ENCODE data around the gene CORO2A. TPM values are rescaled to one million over a fixed set of nuclear protein-coding genes. Genes with fewer than 3 reads are reported as not detected.
"Not testable (repeated sequence)": the region's sequence is repeated elsewhere in the genome, so short reads cannot be mapped to it uniquely, and the experiment has no call there.

CORO2A gene
- polyA plus RNA-seq, 1 of the 3 experiments (the other 2 are of a cell fraction), result 2.3 TPM

DNA sequence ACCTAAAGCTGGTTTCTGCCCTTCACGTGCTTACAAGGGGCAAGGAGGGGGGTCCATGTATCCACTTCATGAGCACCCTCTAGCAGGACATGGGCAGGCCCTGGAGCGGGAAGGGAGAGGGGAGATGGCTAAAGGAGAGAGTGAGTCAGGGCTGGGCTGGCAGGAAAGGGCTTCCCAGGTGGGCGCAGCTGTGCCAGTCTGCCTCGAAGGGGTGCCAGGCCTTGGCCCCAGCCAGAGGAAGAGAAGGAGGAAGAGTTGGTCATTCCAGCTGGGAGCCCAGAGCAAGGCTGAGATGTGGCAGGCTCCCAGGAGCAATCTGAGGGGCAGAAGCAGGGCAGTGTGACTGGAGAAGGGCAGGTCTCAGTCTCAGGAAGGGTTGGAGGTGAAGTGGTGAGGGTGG lies 98.1 kb downstream of the CORO2A start (continued):
- TF ChIP-seq EZH2phosphoT487 (IDR thresholded peaks at IDR 0.05; ENCODE audit: borderline replicate concordance, low read depth), result no peak

DNA sequence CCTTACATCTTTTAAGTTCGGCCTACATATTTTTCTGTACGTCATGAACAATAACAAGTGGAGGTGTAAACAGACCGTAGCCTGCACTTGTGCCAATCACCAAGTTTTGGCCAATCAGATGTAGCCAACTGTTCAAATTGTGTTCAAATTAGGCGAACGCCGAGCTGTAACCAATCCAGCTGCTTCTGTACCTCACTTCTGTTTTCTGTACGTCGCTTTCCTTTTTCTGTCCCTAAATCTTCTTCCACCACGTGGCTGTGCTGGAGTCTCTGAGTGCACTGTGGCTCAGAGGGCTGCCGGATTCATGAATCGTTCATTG lies 99.9 kb downstream of the CORO2A start:
- H2AFZ ChIP-seq (ENCODE audit: low read depth), result no peak overlapping the region
- ChIA-PET POLR2A (no interaction called here), CTCF (interaction anchor here (0.9 to 1.8 kb wide), 4 partner anchors 19 to 113 kb away, joined by 3 to 5 read pairs (median 4); no protein-coding TSS in a partner anchor)
- H3K36me3 ChIP-seq (replicated peaks in 1 of 2; ENCODE audit: control insufficient read depth in 1 of 2, insufficient read depth in 2 of 2, low read length in 1 of 2), result peaks cover 0 to 3% of the 10 kb centered on the region in 2 experiments
- H3K4me1 ChIP-seq (ENCODE audit: control insufficient read depth in 1 of 2, insufficient read depth in 2 of 2, low read depth in 1 of 2, low read length in 1 of 2), result no peaks in the 10 kb centered on the region
- H3K4me3 ChIP-seq (ENCODE audit: low read depth in 2 of 2, low read length in 1 of 2), result no peak overlapping the region
- no peak overlapping the region for H3K9ac ChIP-seq
- no peak overlapping the region for H3K4me2 ChIP-seq
- H3K79me2 ChIP-seq (ENCODE audit: insufficient read depth), result no peaks in the 10 kb centered on the region
- no peak overlapping the region for H3K27ac ChIP-seq (ENCODE audit: low read depth in 2 of 2, low read length in 1 of 2)
- no peaks in the 10 kb centered on the region for H4K20me1 ChIP-seq (ENCODE audit: insufficient read depth)
- H3K27me3 ChIP-seq (ENCODE audit: insufficient read depth), result no peaks in the 10 kb centered on the region
- TF ChIP-seq SIN3A (IDR thresholded peaks at IDR 0.05; ENCODE audit: borderline replicate concordance, low read depth, low read length) (no peak), CHD2 (IDR thresholded peaks at IDR 0.05; ENCODE audit: low read length, partially characterized antibody) (no peak), MXI1 (IDR thresholded peaks at IDR 0.05; ENCODE audit: low read depth, low read length) (no peak)
- TF ChIP-seq, protein P1, sequence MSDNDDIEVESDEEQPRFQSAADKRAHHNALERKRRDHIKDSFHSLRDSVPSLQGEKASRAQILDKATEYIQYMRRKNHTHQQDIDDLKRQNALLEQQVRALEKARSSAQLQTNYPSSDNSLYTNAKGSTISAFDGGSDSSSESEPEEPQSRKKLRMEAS (IDR thresholded peaks at IDR 0.05; ENCODE audit: low read depth), result no peak
- DNase-seq, result no peak
- no peaks in the 10 kb centered on the region for H3K9me3 ChIP-seq
- 95% methylated on average over 11 of the region's 11 CpGs for WGBS (ENCODE audit: low lambda C conversion rate)
- no peaks in the 10 kb centered on the region for H3F3A ChIP-seq (replicated peaks; ENCODE audit: insufficient read depth)
- no peaks in the 10 kb centered on the region for H3K9me2 ChIP-seq

DNA sequence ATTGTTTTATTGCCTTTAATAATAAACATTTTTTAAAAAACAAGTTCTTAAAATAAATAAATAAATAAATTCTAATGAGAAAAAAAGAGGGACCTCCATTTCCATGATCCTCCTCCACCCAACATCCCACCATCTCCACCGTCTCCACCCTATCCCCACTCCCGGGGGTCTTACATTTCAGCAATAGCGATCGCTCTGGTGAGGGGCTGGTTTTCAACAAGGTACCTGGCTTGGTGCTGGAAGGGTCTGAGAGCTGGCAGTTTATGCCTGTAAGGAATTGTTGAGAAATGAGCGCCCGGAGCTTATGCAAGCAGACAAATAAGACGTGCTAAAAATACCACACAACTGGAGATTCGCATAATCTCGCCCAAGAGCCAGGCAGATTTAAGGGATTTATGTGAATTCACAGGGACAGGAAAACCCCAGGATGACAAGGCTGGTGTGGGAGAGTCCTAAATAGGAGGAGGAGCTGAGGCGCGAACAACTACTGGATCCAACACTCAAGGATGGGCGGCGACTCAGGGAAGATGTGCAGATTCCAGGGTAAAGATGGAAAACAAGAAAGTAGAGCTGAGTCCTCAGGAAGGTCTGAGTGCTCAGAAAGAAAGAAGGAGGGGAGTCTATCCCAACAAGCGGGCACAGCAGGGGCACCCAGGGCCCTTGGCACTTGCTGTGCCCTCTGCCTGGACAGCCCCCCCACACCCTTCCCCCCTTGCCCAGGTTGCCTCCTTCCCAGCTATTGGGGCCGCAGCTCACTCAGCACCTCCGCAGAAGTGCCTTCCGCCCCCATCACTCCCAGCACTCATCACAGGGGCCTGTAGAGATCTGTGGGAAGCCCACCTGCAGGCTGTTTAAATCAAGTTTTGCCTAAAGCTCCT lies 100.5 kb downstream of the CORO2A start:
- Histone ChIP-seq H3K4me1 (ENCODE audit: control insufficient read depth in 1 of 2, insufficient read depth in 2 of 2, low read depth in 1 of 2, low read length in 1 of 2) (no peaks in the 10 kb centered on the region), H3K9ac (no peak overlapping the region), H3K9me3 (no peaks in the 10 kb centered on the region), H3K9me2 (no peaks in the 10 kb centered on the region), H3K27ac (ENCODE audit: low read depth in 2 of 2, low read length in 1 of 2) (no peak overlapping the region), H3K79me2 (ENCODE audit: insufficient read depth) (no peaks in the 10 kb centered on the region), H3K4me3 (ENCODE audit: low read depth in 2 of 2, low read length in 1 of 2) (no peak overlapping the region), H3K27me3 (ENCODE audit: insufficient read depth) (no peaks in the 10 kb centered on the region), H3K36me3 (replicated peaks in 1 of 2; ENCODE audit: control insufficient read depth in 1 of 2, insufficient read depth in 2 of 2, low read length in 1 of 2) (peaks cover 2 to 3% of the 10 kb centered on the region in 2 experiments), H3K4me2 (no peak overlapping the region), H4K20me1 (ENCODE audit: insufficient read depth) (no peaks in the 10 kb centered on the region), H3F3A (replicated peaks; ENCODE audit: insufficient read depth) (no peaks in the 10 kb centered on the region), H2AFZ (ENCODE audit: low read depth) (no peak overlapping the region)
- WGBS (ENCODE audit: low lambda C conversion rate), result 98% methylated on average over 16 of the region's 17 CpGs
- POLR2A ChIA-PET, result no interaction called here
- no peak for DNase-seq
- TF ChIP-seq, protein P1 (IDR thresholded peaks at IDR 0.05; ENCODE audit: low read depth), result no peak
- no peak for TF ChIP-seq NRF1 (IDR thresholded peaks at IDR 0.05; ENCODE audit: low read depth, low read length)
- TF ChIP-seq SMC3 (IDR thresholded peaks at IDR 0.05; ENCODE audit: low read depth, low read length), result no peak
- no peak for TF ChIP-seq EZH2phosphoT487 (IDR thresholded peaks at IDR 0.05; ENCODE audit: borderline replicate concordance, low read depth)
- no peak for TF ChIP-seq CHD2 (IDR thresholded peaks at IDR 0.05; ENCODE audit: low read length, partially characterized antibody)
- no peak for TF ChIP-seq TEAD4 (IDR thresholded peaks at IDR 0.05; ENCODE audit: borderline replicate concordance, insufficient read depth)
- TF ChIP-seq ELF1 (IDR thresholded peaks at IDR 0.05), result no peak
- no peak for TF ChIP-seq EP300 (IDR thresholded peaks at IDR 0.05; ENCODE audit: borderline replicate concordance in 1 of 2, low read depth in 1 of 2, low read length in 1 of 2)
- no peak for TF ChIP-seq GATA2 (CRISPR knock-in tag; IDR thresholded peaks at IDR 0.05)
- no peak for TF ChIP-seq RFX5 (IDR thresholded peaks at IDR 0.05; ENCODE audit: low read length)
- no peak for TF ChIP-seq POLR2AphosphoS5 (IDR thresholded peaks at IDR 0.05; ENCODE audit: low read depth, low read length)
- TF ChIP-seq RXRA (IDR thresholded peaks at IDR 0.05; ENCODE audit: borderline replicate concordance, low read depth), result no peak
- no peak for TF ChIP-seq RCOR1 (IDR thresholded peaks at IDR 0.05; ENCODE audit: low read length)
- CTCF ChIA-PET, result interaction anchor here (0.7 to 1.8 kb wide), 9 partner anchors 17 to 172 kb away, joined by 3 to 5 read pairs (median 3); partner anchors contain the start of gene TRIM14

DNA sequence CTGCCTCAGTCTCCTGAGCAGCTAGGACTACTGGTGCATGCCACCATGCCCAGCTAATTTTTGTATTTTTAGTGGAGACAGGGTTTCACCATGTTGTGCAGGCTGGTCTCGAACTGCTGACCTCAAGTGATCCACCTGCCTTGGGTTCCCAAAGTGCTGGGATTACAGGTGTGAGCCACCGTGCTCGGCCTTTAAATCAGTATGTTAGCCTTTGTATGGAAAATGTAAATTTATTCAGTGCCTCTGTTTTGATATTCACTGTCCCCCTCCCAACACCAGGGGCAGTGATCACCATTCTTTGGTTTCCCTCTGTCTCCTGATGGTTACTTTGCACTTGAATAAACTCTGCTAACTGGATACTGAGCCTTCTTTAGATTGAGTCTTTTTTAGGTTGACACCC lies 101.8 kb downstream of the CORO2A start:
- CTCF ChIA-PET, result interaction anchor here (1.0 to 1.7 kb wide), 5 partner anchors 10 to 173 kb away, joined by 3 to 5 read pairs (median 4); no protein-coding TSS in a partner anchor
- WGBS (ENCODE audit: low lambda C conversion rate), result 93% methylated on average over 2 of the region's 3 CpGs
- POLR2A ChIA-PET; H3F3A ChIP-seq (replicated peaks; ENCODE audit: insufficient read depth); H3K9ac ChIP-seq; H3K79me2 ChIP-seq (ENCODE audit: insufficient read depth); H4K20me1 ChIP-seq (ENCODE audit: insufficient read depth); H3K27ac ChIP-seq (ENCODE audit: low read depth in 2 of 2, low read length in 1 of 2); DNase-seq; H2AFZ ChIP-seq (ENCODE audit: low read depth); H3K27me3 ChIP-seq (ENCODE audit: insufficient read depth); H3K4me1 ChIP-seq (ENCODE audit: control insufficient read depth in 1 of 2, insufficient read depth in 2 of 2, low read depth in 1 of 2, low read length in 1 of 2); H3K36me3 ChIP-seq (replicated peaks in 1 of 2; ENCODE audit: control insufficient read depth in 1 of 2, insufficient read depth in 2 of 2, low read length in 1 of 2); H3K4me2 ChIP-seq; H3K9me2 ChIP-seq; H3K9me3 ChIP-seq; H3K4me3 ChIP-seq (ENCODE audit: low read depth in 2 of 2, low read length in 1 of 2): not testable (repeated sequence)
